BLaER1 (cell line): ENCODE data around the gene FBXL17.

Experiments used
- H3K27ac ChIP-seq: shearing (Covaris generic); formaldehyde crosslinking; 2 replicates; pipeline ENCODE4 v1.8.1; 2022
- H3K27me3 ChIP-seq: shearing (Covaris generic); formaldehyde crosslinking; 2 replicates; pipeline ENCODE4 v1.8.1; 2022
- H3K36me3 ChIP-seq: shearing (Covaris generic); formaldehyde crosslinking; 2 replicates; pipeline ENCODE4 v1.8.1; 2022
- H3K4me1 ChIP-seq: shearing (Covaris generic); formaldehyde crosslinking; 2 replicates; pipeline ENCODE4 v1.8.1; 2022
- H3K4me2 ChIP-seq: shearing (Covaris generic); formaldehyde crosslinking; 2 replicates; pipeline ENCODE4 v1.8.1; 2022
- H3K4me3 ChIP-seq: shearing (Covaris generic); formaldehyde crosslinking; 2 replicates; pipeline ENCODE4 v1.8.1; 2022
- H3K9ac ChIP-seq: shearing (Covaris generic); formaldehyde crosslinking; 2 replicates; pipeline ENCODE4 v1.8.1; 2022
- H3K9me3 ChIP-seq: shearing (Covaris generic); formaldehyde crosslinking; 2 replicates; pipeline ENCODE4 v1.8.1; 2022
- H4K20me1 ChIP-seq: shearing (Covaris generic); formaldehyde crosslinking; 2 replicates; pipeline ENCODE4 v1.8.1; 2022
- Cebpa-rat ChIP-seq: shearing (Covaris generic); IDR thresholded peaks from 2 replicates; pipeline ENCODE4 v1.8.1; 2022

Gene FBXL17

DNA sequence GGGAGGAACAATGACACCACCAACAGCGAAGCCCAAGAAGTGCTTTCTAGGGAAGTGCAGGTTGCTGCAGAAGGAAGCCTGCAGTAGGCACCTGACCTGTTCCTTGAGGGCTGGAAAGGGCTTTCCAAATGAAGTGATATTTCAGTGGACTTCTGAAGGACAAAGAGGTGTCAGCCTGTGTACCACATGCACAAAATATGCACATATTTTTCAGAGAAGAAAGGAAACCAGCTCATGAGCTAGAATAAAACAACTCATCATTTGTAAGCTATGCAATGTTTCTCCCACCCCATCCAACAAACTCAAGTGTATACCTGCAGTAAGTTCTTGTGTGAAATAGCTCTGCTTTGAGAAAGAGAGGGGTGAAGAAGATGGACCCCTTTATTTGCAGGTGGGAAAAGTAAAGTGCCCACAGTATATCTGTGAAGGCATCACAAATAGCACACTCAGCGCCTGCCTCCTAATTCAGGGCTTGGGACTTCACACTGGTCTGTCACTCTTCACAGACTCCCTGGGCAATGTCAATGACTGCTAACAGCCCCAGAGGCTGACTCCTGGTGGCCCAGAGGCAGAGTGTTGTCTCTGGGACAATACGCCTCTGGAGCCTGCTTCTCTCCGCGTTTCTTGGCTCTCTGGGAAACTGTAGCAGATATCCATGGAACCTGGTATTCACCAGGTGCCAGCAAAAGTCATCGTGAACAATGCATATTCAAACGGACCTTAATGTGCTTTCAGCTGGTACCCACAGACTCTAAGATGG, 513.1 kb downstream of the FBXL17 start:
- Histone ChIP-seq H4K20me1 (no peaks in the 10 kb centered on the region), H3K4me2 (no peak overlapping the region), H3K9me3 (no peaks in the 10 kb centered on the region), H3K4me1 (no peaks in the 10 kb centered on the region), H3K4me3 (no peak overlapping the region), H3K36me3 (no peaks in the 10 kb centered on the region), H3K27me3 (no peaks in the 10 kb centered on the region; the same call in 1 of the 2 replicates), H3K27ac (no peak overlapping the region), H3K9ac (no peak overlapping the region)
- TF ChIP-seq Cebpa-rat, result no peak

GRCh38 chr5:107867266-107867665, 514.6 kb downstream of the FBXL17 start:
- no peak for TF ChIP-seq Cebpa-rat
- no peaks in the 10 kb centered on the region for H3K9me3 ChIP-seq
- H3K4me1 ChIP-seq, result no peaks in the 10 kb centered on the region
- no peaks in the 10 kb centered on the region for H3K36me3 ChIP-seq
- H3K4me2 ChIP-seq, result no peak overlapping the region
- no peak overlapping the region for H3K4me3 ChIP-seq
- no peak overlapping the region for H3K9ac ChIP-seq
- no peaks in the 10 kb centered on the region for H4K20me1 ChIP-seq
- no peak overlapping the region for H3K27ac ChIP-seq
- no peaks in the 10 kb centered on the region; the same call in 1 of the 2 replicates for H3K27me3 ChIP-seq

DNA sequence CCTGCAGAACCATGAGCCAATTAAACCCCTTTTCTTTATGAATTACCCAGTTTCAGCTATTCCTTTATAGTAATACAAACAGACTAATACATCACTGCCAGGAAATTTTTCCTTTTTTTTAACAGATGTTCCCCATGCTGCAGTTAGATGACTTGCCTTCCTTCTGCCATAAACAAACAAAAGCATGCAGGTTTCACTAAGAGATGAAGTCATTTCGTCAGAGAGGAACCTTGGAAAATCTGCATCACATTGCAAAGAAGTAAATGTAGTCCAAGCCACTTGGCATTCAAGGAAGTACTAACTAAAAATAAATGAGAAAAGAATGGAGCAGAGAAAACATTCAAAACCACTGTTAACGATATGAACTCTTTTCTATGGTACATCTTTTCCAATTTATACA, 517.1 kb downstream of the FBXL17 start:
- Histone ChIP-seq H3K27me3 (no peaks in the 10 kb centered on the region; the same call in 1 of the 2 replicates), H3K4me1 (no peaks in the 10 kb centered on the region), H3K27ac (no peak overlapping the region), H3K9me3 (no peaks in the 10 kb centered on the region), H3K4me3 (no peak overlapping the region), H4K20me1 (no peaks in the 10 kb centered on the region), H3K9ac (no peak overlapping the region), H3K4me2 (no peak overlapping the region), H3K36me3 (no peaks in the 10 kb centered on the region)
- TF ChIP-seq Cebpa-rat, result no peak

DNA sequence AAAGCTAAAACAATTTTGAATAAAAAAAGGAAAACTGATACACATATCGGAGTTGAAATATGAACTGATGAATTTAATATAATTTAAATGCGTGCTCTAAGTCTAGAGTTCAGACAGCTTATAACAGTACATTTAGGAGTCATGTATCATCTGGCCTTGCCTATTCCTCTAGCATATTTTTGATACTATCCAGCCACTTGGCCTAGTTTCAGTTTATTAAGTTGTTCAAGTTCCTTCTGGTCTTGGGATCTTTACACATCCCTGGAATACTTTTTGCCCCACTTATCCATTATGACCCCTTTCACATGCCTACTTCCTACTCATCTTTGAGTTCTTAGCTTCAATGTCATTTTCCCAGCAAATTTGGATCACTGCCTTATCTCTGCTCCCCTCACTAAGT, 518.8 kb downstream of the FBXL17 start:
- no peaks in the 10 kb centered on the region for H4K20me1 ChIP-seq
- no peaks in the 10 kb centered on the region for H3K36me3 ChIP-seq
- H3K9me3 ChIP-seq, result no peaks in the 10 kb centered on the region
- no peak overlapping the region for H3K4me2 ChIP-seq
- no peaks in the 10 kb centered on the region; the same call in 1 of the 2 replicates for H3K27me3 ChIP-seq
- no peaks in the 10 kb centered on the region for H3K4me1 ChIP-seq
- no peak overlapping the region for H3K27ac ChIP-seq
- no peak overlapping the region for H3K9ac ChIP-seq
- TF ChIP-seq Cebpa-rat, result no peak
- H3K4me3 ChIP-seq, result no peak overlapping the region

GRCh38 chr5:107861565-107861964, 520.3 kb downstream of the FBXL17 start:
- H3K4me3 ChIP-seq, result no peak overlapping the region
- H3K27ac ChIP-seq, result no peak overlapping the region
- H4K20me1 ChIP-seq, result no peaks in the 10 kb centered on the region
- no peaks in the 10 kb centered on the region for H3K4me1 ChIP-seq
- H3K9me3 ChIP-seq, result no peaks in the 10 kb centered on the region
- no peaks in the 10 kb centered on the region for H3K27me3 ChIP-seq
- no peak overlapping the region for H3K4me2 ChIP-seq
- TF ChIP-seq Cebpa-rat, result no peak
- no peak overlapping the region for H3K9ac ChIP-seq
- H3K36me3 ChIP-seq, result no peaks in the 10 kb centered on the region

DNA sequence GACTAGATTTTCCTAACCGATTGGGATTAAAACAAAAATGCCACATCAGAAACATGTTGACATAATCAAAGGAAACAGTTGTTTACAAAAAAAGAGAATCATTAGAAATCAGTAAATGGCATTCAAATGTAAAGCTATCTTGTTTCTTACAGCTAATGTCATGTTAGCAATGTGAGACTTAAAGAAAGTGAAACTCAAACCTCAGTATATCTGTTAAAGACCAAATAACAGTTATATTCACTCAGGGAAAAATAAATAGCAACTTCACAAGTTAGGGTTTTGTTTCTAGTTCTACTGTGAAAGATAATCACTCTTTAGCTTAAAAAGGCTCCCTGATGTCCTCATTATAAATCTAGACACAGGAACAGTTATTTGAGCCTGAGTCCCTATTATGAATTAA, 521.9 kb downstream of the FBXL17 start:
- H3K9ac ChIP-seq, result no peak overlapping the region

GRCh38 chr5:107858788-107859187, 523.1 kb downstream of the FBXL17 start:
- Histone ChIP-seq H3K27ac (no peak overlapping the region), H4K20me1 (no peaks in the 10 kb centered on the region), H3K4me1 (no peaks in the 10 kb centered on the region), H3K4me3 (no peak overlapping the region), H3K36me3 (no peaks in the 10 kb centered on the region), H3K9ac (no peak overlapping the region), H3K27me3 (no peaks in the 10 kb centered on the region), H3K9me3 (no peaks in the 10 kb centered on the region), H3K4me2 (no peak overlapping the region)
- TF ChIP-seq Cebpa-rat, result no peak

More for the DNA sequence above, 521.9 kb downstream of the FBXL17 start:
- Histone ChIP-seq H3K4me1 (no peaks in the 10 kb centered on the region), H3K4me3 (no peak overlapping the region), H3K27ac (no peak overlapping the region), H3K27me3 (no peaks in the 10 kb centered on the region), H4K20me1 (no peaks in the 10 kb centered on the region), H3K36me3 (no peaks in the 10 kb centered on the region), H3K9me3 (no peaks in the 10 kb centered on the region), H3K4me2 (no peak overlapping the region)
- no peak for TF ChIP-seq Cebpa-rat

- no peak overlapping the region for H3K9ac ChIP-seq
- TF ChIP-seq Cebpa-rat, result no peak
- H3K36me3 ChIP-seq, result no peaks in the 10 kb centered on the region
- H4K20me1 ChIP-seq, result no peaks in the 10 kb centered on the region
- H3K4me1 ChIP-seq, result no peaks in the 10 kb centered on the region
- H3K27me3 ChIP-seq, result no peaks in the 10 kb centered on the region
- H3K4me3 ChIP-seq, result no peak overlapping the region
- H3K4me2 ChIP-seq, result no peak overlapping the region
- no peak overlapping the region for H3K27ac ChIP-seq
- no peaks in the 10 kb centered on the region for H3K9me3 ChIP-seq
Measured at GRCh38 chr5:107858324-107858723, 523.6 kb downstream of the FBXL17 start.

- Histone ChIP-seq H3K4me2 (no peak overlapping the region), H3K9me3 (no peaks in the 10 kb centered on the region), H3K36me3 (no peaks in the 10 kb centered on the region), H3K27me3 (no peaks in the 10 kb centered on the region), H3K27ac (no peak overlapping the region), H3K9ac (no peak overlapping the region), H4K20me1 (no peaks in the 10 kb centered on the region), H3K4me3 (no peak overlapping the region), H3K4me1 (no peaks in the 10 kb centered on the region)
- no peak for TF ChIP-seq Cebpa-rat
Measured at GRCh38 chr5:107857785-107858184, 524.1 kb downstream of the FBXL17 start.

- Histone ChIP-seq H3K4me3 (no peak overlapping the region), H3K27me3 (no peaks in the 10 kb centered on the region), H3K36me3 (no peaks in the 10 kb centered on the region), H3K4me2 (no peak overlapping the region), H3K9ac (no peak overlapping the region), H3K27ac (no peak overlapping the region), H3K4me1 (no peaks in the 10 kb centered on the region), H3K9me3 (no peaks in the 10 kb centered on the region), H4K20me1 (no peaks in the 10 kb centered on the region)
- TF ChIP-seq Cebpa-rat, result no peak
Measured at GRCh38 chr5:107855171-107855570, 526.7 kb downstream of the FBXL17 start.
